HG02970 (cell line): ENCODE measurements around the gene RHBDL3.

Source experiments
- ATAC-seq: cut with Tn5 transposase; IDR thresholded peaks from one replicate; pipeline ENCODE4 v1.9.1; 2021; ENCODE audit warnings: mild to moderate bottlenecking, moderate library complexity, moderate number of reproducible peaks; ENCODE audit not compliant: unreplicated experiment, low FRiP score

RHBDL3 gene

DNA sequence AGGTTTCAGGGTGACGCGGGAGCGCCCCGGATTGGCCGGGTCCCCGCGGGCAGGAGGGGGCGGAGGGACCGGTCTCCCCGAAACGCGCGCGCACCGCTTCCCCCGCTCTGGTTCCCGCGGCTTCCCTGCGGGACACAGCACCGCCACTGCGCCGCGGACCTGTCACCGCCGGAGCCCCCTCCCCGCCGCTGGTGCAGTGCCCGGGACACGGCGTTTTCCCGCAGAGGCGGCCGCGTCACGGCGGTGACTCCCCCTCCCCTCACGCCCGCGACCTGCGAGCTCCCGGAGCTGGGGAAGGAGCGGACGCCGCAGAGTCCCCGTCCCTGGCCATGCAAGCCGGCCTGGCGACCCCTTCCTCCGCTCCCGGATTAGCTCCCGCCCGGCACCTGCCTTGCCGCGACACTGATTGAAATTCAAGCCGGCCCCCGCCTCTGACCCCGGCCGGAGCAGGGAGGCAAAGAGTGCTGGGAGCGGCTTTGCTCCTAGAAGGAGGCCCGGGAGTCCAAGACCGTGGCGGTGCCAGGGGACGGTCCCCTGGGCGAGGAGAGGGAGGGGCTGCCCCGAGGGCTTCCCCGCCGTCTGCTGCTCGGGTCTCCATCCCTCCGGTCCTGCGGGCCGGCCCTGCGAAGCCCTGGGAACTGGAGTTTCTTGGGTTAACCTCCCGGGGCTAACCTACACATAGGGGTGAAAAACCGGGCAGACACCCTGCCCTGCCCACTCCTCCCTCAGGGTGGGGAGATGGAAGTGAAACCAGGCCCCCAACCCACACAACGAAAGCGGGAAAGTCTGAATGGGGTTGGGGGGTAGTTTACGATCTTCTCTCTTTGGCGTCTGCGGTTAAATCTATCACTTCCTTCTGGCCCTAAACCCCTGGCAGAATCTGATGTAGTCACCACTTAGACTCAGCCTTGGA lies 1.0 kb downstream of the RHBDL3 start:
- ATAC-seq: no peak

DNA sequence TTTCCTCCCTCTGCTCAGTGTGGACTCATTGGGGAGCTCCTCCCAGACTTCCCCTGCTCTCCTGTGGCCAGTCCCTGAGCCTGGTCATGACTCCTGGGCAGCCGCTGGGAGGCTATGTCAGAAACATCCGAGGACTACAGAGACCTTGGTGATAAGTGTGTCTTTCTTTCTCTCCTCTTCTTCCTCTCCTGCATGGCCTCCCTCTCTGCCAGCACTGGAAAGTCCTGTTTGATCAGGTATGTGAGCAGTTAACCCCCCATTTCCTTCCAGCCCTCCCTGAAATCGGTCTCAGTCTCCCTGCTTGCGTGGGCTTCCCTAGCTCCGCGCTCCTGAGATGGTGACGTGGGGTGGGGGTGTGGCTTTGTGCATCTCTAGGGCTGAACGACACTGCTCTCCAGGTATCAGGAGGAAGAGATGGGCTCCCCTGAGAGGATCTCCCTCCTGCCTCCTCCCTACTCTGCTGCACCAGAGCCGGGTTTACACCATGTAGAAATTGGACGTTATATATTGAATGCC lies 2.1 kb downstream of the RHBDL3 start:
- no peak for ATAC-seq

DNA sequence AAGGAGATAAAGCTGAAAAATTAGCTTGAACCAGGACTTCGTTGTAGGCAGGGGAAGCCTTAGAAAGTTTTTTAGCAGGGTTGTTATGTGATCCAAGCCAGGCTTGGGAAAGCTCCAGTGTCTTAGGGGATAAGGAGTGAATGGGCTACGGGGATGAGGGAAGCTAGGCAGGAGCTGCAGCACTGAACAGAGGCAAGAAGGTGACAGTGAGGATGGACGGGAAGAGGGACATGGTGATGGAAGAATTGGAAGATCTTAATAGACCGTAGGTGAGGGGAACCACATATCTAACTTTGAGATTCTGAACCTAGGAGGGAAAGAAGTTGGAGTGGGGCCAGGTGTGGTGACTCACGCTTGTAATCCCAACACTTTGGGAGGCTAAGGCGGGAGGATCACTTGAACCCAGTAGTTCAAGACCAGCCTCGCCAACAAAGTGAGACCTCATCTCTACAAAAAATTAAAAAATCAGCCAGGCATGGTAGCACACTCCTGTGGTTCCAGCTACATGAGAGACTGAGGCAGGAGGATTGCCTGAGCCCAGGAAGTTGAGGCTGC lies 3.2 kb downstream of the RHBDL3 start:
- no peak for ATAC-seq

DNA sequence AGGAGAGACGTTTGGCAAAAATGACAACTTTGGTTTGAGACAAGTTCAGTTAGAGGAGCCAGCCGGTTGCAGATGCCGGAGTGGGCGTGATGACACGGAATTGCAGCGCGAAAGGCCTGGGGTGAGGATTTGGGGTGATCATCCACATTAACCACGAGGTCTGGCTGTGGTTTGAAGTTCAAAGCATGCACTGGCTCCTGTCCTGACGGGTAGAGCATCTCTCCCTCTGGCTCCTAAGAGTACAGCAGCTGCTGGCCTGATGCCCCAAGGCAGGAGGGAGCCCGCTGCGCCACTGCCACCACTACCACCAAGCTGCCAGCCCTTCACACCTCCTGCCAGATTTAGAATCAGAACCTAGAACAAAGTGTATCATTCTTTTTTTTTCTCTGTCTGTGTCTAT lies 3.7 kb downstream of the RHBDL3 start:
- no peak for ATAC-seq

DNA sequence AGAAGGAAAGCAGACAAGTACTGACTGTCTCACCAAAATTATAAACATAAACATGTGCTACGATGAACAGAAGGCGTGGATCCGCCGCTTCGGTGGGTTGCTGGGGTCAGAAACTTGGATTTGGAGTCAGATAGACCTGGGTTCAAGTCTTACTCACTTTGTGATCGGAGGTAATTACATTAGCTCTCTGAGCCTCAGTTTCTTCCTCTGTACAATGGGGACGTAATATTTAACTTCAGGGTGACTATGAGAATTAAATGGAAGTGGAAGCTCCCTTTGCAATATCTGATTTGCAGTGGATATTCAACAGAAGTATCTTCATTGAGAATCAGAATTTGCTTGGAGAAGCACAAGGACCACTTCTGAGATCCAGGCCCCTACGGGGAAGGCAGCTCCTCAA lies 6.2 kb downstream of the RHBDL3 start:
- ATAC-seq: no peak

DNA sequence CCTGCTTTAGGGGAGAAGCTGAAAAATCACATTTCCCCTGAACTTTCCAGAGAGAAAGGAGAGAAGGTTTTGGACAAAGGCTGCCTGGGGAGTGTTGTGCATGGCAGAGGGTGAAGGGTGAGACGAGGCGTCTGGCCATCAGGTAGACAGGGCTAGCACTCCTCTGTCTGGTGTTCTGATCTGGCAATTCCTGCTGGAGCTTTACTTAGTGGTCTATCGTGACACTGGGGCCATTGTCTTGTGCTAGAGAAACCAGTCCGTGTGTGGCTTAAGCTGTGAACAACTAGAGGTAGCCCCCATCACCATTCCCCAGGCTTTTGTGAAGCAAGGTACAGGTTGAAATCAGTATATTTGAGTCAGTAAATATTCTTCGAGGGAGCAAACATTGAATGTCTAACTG lies 8.5 kb downstream of the RHBDL3 start:
- no peak for ATAC-seq

DNA sequence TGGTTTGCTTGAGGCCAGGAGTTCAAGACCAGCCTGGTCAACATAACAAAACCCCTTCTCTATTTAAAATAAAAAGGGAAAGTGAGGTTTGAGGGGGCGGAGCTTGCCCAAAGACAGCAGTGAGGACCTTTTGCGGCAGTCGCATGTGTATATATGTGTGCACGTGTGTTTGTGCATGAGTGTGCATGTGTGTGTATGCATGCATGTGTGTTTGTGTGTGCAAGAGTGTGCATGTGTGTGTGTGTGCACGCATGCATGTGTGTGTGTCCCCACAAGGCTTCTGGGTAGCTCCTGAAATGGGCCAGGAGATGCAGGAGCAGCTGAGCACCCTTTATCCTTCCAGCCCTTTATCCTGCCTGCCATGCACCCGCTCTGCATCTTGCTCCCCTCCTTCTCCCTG lies 9.0 kb downstream of the RHBDL3 start:
- no peak for ATAC-seq

DNA sequence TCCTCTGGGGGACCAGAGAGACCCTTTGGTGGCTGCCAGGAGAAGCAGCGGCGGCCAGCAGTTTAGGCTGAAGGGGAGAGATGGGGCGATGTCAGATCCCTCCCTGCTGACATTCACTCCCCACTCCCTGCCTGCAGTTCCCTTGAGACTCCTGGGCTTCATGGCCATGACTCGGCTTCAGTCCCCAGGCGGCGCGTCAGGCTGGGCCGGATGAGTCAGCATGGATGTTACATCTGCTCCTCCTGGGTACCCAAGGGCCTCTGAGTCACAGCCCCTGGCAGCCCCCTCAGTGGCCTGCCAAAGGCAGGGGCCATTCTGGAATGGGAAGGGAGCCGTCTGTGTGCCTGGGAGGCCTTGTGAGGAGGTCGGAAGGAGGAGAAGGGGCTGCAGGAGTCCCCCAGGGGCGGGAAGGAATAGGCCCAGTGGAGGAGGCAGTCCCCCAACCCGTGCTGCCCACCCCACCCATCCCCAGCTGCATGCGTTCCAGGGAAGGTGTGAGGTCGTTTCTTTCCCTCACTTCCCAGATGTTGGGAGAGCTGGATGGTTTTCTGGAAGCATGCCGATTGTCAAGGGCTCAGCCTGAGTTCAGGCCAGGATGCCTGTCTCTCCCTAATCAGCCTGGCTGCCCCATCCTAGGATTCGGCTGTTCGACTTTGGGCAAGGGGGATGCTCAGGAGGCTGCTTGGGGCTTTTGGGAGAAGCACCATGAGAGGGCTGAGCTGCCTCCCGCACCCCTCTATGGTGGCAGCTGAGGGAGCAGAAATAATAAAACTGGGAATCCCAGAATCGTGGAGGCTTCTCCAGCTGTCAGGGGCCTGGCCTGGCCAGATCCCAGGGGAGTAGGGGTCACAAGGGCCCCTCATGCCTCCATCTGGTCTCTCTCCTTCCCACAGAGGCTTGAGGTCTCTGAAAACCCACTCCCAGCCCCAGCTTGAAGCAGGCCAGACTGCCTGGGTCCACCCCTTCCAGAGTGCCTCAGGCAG lies 9.7 kb downstream of the RHBDL3 start:
- no peak for ATAC-seq

DNA sequence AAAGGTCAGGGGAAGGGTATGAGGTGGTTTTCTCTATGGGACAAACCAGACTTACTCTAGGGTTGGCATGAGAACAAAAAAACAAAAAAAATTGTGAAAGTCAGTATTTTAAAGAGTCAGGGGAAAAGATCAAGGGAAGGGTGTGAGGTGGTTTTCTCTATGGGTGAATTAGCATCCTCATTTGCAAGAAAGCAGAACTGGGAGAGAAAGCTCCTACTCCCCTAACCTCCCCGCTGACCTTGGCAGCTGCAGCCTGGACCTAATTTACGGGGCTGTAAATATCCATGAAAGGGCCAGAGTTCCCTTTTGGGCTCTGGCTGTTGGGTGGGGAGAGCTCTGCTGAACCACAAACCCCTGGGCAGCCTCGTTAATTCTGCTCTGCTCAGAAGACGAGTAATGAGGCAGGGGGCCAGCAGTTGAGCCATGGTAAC lies 10.6 kb downstream of the RHBDL3 start:
- no peak for ATAC-seq

DNA sequence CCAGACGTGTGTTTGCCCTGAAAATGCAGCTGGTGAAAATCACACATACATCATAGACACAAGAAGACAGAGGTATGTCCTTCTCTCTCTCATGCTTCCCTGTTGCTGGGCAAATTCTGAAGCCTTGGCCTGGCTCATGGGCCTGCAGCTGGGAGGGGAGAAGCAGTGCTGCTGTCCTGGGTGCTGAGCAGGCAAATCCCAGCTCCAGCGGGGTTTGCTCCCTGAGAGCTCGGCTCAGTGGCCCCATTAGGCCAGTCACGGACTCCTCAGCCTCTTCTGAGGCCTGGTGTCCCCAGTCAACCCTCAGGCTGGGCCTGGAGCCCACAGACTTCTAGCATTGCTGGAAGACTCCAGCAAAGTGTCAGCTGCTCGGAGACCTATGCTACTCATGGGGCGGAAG lies 11.7 kb downstream of the RHBDL3 start:
- ATAC-seq: no peak

DNA sequence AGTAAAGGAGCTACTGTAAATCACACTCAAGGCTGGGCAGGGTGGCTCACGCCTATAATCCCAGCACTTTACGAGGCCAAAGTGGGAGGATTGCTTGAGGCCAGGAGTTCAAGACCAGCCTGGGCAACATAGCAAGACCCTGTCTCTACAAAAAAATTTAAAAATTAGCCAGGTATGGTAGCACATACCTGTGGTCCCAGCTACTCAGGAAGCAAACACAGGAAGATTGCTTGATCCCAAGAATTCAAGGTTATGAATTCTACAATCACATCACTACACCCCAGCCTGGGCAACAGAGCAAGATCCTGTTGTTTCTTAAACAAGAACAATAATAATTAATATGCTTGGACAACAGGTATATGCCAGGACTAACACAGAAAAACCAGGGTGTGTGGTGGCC lies 13.2 kb downstream of the RHBDL3 start:
- ATAC-seq: no peak

DNA sequence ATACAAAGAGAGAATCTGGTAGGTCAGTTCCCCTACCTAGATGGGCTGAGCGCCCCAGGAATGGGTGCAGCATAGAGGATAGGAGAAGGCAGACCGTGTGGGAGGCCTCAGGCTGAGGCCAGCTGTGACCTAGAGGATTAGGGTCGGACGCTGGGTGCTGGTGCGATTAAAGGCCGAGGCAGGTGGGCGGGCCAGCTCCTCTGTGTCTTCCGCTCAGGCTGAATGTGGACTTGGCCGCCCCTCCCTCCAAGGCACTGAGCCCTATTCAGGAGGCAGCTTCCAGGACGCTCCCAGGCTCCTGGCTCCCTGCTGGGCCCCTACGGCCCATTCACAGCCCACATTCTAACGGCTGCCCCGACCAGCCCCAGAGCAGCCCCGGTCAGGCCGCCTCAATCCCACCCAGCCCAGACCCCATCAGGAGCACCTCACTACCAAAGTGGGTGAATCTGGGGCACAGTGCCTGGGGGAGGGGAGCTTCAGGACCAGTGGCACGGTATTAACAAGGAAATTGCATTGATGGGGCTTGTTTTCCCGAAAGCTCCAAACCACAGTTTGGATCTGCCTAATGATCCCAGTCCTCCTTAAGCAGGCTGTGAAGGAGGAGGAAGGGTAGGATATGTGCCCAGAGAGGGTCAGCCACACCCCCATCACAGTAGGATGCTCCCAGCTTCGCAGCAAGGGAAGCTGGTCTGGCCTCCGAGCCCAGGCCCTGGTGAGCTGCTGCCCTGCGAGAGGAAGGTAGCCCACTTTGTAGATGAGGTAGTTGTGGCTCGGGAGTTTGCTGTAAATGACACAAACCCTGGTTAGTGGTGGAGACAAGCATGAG lies 14.5 kb downstream of the RHBDL3 start:
- no peak for ATAC-seq

DNA sequence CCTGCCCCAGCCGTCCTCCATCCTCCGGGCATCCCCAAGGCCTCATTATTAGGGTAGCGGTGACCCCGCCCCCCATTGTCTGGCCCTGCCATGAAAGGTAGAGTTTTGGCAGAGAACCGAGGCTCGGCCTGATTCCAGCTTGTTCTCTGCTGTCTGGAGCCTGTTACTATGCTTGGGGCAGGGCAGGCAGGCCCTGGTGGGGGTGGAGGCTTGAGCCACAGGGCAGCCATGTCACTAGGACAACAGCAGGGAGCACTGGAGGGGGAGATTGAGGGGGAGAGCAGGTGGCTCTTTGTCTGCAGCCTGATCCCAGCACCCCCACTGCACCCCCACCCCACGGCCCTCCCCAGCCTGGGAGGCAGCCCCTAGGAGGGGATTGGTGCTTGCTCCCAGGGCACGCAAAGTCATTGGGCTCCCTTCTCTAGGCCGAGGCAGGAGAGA lies 15.4 kb downstream of the RHBDL3 start:
- no peak for ATAC-seq

DNA sequence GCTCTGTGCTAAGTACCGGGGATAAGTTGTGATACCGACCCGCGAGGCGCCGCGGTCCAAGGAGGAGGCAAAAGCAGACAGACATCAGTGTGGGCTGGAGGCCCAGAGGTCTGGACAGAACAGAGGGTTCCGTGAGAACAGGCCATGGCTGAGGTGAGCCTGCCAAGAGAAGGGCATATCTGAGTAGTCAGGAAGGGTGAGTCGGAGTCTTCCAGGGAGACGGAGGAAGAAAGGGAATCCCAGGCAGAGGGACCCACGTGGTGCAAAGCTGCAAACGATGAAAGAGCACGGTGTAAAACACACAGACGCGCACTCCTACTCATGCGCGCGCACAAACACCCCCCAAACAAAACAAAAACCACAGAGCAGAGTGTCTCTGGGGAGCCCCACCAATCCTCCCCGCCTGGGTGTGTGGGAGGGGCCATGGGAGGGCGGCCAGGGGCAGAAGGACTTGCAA lies 18.1 kb downstream of the RHBDL3 start:
- no peak for ATAC-seq

DNA sequence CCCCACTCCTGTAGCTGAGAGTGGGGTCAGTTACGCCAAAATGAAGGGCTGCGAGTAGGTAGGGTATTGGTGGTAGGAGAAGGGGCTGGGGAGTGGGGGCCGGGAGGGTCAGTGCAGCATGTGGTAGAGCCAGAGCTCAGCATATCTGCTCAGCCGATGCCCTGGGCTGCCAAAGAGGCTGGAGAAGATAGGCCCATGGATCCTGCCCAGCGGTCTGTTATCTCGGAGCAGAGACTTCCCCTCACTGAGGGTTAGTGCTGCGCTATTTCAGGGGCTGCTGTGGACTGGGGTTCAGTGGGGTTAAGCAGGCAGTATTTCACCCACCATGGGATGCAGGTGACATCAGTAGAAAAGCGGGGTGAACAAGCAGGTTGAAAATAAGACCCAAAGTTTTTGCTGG lies 19.7 kb downstream of the RHBDL3 start:
- no peak for ATAC-seq

DNA sequence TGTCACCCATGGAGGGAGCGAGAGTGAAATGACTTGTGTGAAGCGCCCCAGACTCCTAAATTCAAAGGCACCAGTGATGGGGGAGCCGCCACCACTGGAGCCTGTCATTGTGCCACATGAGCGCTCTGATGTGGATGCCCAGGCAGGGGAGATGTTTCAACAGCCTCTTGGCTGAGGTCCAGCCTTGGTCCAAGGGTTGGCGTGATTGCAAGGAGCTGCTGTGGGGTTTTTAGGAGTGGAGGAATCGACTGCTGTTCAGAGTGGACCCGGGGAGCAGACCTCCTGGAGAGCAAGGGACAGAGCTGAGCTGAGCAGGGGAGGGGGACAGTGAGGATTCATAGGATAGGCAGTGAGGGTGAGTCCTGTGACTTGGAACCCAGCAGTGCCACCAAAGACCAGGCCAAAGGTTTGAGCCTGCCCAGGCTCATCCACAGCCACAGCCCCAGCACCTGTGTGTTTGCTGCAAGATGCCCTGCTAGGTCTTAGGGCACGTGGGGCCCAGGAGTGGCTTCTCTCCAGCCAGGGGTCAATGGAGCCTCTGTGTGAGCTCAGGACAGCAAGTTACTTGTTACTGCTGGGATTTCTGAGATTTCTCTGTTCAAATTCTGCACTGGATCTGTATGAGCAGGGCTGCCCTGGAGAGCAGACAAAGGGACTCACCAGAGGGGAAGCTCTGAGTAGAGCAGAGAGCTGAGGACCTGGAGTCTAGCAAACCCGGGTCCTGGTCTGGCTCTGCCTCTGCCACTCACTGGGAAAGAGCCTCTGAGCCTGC lies 20.3 kb downstream of the RHBDL3 start:
- ATAC-seq: no peak

DNA sequence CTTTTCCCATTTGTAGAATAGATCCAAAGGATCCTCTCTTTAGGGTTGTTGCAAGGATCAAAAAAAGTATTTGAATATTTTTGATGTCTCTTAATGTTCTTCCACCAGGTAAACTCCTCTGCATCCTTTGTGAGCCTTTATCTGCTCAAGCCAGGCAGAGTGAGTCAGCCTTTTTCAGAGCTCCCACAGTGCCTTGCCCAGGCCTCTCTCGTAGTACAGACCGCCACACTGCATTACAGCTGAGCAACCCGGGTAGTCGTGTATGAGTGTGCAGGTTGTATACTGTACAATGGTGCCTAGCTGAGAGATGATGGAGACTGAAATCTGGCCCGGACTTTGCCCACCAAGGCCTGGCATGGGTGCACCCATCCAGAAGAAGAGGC lies 20.9 kb downstream of the RHBDL3 start:
- ATAC-seq: no peak

DNA sequence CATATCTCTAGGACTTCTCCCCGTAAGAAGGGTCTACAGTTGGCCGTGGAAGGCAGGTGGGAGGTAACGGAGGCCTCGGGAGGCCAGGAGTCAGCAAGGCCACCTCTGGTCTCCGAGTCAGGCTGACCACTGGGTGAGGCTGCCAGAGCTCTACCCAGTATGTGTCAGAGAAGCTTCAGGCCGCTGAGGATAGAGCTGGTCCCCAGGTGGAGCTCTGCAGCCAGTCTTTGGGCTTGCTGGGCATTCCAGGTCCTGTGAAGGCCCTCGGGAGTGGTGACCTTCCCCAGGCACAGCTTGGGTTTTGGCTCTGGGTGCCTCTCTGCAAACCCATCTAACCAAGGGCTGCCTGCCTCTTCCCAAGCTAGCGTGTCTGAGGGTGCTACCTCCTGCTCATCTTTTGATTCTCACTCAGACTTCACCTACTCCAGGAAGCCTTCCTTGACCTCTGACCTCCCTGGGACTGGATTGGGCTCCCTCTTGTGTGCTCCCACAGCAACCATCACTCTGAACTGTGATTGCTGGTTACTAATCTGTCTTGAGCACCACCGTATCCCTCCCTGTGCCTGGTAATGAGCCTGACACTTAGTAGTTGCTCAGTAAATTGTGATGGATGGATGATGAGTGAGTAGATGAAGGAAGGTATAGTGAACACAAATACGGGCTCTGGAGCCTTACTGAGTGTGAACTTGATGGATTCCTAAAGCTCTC lies 22.3 kb downstream of the RHBDL3 start:
- no peak for ATAC-seq
